ENCODE measurements around the gene FBXL17.

FBXL17 gene

DNA sequence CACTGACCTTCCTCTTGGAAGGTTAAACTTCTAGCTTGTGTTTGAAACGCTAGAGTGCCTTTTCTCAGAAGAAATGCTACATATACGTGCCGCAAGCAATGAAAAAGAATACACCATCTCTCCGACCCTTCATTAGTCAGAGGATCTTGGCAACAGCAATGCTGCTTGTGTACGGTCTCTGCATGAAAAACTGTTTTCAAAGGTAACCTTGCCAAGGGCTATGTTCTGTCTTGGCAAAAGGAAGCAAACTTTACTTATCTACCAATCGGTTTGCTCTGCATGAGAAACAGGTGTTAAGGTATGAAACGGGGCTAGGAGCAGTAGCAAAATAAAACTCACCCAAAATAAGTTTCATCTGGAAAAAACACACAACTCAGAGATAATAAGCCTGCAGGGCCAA, 297.8 kb downstream of the FBXL17 start:
- no peak for DNase-seq (ENCODE audit: low read depth)

DNA sequence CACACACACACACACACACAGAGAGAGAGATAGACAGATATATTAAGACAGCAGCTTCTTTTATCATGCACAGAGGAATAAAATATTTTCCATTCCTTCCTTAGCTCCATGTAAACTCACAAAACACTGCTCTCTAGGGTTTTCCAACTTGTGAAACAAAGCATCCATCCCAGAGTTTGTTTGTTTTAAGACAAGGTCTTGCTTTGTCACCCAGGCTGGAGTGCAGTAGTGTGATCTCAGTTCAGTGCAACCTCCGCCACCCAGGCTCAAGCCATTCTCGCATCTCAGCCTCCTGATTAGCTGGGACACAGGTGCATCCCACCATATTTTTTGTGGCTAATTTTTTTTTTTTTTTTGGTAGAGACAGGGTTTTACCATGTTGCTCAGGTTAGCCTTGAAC, 298.7 kb downstream of the FBXL17 start:
- no peak for DNase-seq (ENCODE audit: low read depth)

DNA sequence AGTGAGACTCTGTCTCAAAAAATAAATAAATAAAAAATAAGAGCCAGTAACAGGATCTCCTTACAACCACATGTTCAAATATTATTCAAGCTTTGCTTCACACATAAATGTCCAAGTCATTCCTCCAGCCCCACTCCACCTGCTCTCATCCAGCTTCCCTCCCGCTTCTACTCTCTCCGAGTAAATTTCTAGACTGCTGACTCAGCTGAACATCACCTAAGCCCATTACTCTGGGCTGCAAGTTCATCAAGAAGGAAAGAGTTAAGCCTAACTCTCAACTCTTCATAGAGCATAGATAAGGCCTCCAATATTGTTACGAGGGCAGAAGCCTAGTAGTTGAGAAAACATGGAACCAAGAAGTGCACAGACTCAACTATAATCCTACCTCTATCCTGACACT, 300.2 kb downstream of the FBXL17 start:
- DNase-seq (ENCODE audit: low read depth), result no peak

DNA sequence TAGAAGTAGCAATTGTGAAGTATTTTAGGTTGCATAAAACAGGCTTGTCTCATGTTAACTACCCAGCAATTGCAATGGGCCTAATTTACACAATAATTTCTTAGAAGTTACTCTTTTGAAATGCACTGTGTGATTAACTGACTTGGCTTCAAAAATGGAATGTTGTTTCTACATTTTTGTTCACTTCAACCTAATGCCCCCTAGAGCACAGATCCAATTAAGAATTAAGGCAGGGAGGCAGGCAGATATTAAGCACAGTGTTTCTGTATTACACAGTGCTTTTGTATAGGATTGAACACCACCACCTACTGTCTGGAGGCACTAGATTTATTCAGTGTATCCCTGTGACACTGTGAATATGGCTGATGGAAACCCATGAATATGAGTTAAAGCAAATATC, 302.1 kb downstream of the FBXL17 start:
- DNase-seq (ENCODE audit: low read depth), result no peak

DNA sequence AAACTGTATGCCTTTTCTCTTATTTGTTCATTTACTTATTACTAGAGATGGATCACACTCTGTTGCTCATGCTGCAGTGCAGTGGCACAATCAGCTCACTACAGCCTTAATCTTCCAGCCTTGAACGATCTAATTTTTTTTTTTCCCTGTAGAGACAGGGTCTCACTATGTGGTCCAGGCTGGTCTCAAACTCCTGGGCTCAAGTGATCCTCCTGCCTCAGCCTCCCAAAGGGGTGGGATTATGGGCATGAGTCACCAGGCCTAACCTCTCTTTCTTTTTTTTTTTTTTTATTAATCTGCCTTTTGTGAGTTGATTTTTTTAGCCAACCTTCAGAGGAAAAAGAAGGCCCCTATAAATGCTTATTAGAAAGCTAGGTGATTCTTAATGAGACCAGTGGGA, 303.0 kb downstream of the FBXL17 start:
- no peak for DNase-seq (ENCODE audit: low read depth)

DNA sequence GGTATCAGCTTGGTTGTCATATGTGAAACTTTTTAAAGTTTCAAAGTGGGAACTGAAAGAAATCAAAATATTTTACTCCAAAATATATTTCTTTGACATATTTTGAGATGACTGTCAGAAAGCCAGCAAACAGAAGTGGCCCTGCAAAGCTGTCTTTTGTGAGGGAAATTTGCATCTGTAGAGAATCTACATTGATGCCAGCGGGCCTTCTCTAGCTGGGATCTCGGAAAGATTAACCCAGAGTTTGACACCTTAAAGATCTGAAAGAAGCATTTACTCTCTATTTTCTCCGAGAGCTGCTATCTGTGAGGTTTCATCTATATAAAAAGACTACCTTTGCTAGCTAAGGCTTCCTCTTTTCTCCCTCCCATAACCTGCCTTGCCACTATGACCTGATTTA, 303.6 kb downstream of the FBXL17 start:
- DNase-seq (ENCODE audit: low read depth), result no peak

DNA sequence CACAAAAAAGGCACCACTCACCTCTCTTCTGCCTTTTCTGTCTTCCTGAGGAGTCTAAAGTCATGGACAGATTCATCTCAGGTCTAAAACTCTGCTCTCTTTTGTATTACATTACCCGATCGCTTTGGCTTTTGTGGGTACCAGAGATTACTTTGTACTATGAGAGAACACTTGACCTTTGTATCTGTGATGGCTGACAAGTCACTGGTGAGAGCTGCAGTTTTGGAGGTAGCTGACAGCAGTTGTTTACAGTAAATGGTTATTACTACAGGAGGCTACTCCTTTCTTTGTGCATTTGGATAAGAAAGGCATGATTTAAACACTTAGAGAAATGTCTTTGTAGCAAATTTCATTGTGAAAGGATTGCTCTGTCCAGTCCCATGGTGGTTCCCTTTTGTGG, 307.3 kb downstream of the FBXL17 start:
- DNase-seq (ENCODE audit: low read depth), result no peak

DNA sequence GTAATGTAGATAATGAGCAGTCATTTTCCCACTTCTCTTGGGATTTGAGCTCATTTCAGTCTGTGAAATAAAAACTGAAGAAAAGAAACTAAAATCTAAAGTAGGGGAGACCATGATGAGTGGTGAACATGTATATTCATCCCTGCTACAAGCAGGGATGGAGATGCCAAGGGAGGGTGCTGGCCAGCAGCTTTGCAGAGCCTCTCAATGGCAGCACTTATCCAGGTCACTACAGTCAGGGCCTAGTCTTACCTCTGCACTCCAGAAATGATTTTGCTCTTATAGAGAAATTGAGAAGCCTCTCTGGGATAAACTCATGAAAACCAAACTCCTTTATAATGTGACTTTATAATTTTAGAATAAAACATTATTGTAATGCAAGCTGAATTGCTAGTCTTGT, 317.6 kb downstream of the FBXL17 start:
- no peak for DNase-seq (ENCODE audit: low read depth)

DNA sequence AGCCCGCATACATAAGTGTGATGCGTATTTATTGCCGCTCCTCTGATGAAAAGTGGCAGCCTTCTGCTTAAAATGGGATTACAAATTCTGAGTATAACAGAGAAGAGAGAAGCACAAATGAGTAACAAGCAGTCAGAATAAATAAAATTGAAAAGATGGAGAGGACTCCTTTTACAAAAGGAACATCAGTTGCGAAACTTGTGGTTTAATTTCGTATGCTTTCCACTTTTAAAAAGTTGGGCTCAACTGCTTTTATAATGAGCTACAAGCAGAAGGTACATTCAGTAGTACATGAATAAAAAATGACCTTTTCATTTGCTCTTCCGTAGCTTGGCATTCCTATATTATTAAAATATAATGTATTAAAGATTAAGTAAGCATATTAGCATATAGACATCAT, 320.0 kb downstream of the FBXL17 start:
- DNase-seq (ENCODE audit: low read depth), result no peak

DNA sequence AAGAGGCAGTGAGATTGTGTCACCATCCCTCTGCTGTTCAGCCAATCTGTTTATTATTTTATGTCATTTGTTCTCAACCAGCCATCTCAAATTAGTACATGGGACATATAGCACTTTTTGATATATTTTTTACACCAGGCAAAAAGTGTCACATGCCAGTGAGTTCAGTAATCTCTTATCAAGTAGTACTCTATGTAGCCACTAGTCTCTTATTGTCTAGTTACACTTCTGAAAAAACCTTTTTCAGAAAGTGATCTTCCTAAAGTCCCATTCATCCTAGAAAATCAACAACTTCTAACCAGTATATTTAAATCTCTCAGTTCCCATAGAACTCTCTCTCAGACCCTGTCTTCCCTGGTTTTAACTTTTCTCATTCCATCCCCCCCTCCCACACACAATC, 321.6 kb downstream of the FBXL17 start:
- DNase-seq (ENCODE audit: low read depth), result no peak

DNA sequence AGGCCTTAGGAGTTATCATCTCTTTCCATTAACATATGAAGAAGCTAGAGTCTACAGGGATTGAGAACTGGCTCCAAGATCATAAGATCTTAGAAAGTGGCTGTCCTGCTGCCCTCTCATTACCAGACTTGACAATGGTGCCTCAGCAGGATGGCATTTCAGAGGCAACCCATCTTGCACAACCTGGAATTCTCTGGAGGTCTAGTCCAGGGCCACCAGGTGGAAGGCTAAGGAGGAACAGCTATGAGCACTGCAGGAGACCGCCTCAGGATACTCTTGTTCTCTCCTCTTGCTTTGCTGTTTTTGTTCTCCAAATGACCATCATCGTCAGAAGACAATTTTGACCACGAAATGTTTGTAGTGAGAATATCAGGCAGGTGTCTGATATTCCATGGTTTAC, 322.6 kb downstream of the FBXL17 start:
- DNase-seq (ENCODE audit: low read depth), result no peak

DNA sequence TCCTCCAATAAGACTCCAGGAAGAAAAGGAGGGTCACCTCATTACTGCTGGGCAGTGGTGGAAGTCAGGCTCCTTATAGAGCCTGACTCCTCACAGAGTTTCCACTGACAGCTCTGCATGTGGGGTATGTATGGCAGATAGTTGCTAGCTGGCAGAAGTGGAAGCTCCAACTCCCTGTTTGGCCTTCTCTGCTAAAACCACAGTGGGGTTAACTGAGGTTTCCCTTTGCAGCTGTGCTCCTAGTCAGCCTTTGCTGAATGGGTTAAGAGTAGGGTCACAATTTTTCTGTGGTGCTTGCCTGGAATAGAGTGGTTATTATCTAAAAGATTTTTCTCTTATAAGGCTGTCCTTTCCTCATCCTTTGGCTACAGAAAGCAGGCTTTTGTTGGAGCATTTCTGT, 327.5 kb downstream of the FBXL17 start:
- no peak for DNase-seq (ENCODE audit: low read depth)

DNA sequence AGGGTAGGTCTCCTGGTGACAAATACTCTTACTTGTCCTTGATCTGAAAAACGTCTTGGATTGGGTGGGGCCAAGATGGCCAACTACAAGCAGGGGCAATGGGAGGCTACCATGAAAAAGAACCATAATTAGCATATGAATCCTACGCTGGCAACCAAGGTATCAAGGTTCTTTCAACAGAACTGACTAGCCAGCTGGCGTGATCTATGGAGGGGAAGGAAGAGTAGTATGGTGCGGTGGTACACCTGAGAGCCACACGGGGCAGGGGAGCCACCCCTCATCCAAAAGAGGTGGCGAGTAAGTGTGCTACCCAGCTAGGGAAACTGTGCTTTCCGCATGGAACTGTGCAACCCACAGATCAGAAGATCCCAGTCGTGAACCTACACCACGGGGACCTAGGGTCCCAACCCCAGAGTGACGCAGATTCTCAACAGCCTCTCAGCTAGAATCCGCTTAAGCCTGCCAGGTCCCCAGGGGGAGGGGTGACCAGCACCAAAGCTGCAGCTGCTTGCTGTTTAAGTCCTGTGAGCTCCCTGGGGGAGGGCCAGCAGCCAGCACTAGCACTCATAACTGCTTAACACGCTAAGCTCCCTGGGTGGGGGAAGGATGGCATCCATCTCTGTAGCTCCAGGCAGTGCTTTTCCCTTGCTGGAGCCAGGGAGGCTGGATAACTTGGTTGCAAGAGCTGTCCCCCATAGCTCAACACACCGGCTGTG, 334.8 kb downstream of the FBXL17 start:
- no peak for DNase-seq (ENCODE audit: low read depth)

DNA sequence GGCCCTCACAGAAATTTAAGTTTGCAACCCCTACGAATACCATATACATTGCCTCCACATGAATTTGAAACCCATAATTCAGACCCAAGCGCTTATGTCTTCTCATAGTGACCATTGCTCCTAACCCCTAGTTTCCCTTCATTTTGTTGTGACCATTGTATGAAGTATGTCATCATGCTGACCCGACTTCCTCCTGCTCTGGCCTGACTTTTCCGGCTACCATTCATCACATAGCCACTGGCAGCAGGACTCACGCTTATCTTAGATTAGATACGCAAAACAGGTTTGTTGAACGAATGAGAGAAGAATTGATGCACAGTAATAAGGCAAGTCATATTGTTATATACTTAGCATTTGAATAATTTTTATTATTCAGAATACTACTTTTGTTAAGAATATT, 345.4 kb downstream of the FBXL17 start:
- DNase-seq (ENCODE audit: low read depth), result no peak

DNA sequence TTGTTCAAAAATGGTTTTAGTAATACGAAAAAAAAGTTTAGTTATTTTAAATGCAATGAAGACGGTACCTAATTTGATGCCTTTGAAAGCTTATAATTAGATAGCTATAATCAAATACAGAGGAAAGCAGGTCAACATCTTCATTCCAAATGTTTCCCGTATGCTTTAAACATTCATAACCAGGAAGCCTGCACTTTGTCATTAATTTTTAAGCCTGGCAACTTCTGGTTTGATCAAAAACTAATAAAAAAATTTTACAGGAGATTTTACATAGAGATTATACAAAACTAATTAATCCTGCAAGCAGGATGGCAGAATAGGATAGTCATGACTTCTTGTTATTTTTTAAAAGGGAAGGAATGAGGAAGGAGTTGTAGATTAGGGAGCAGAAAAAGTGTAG, 353.0 kb downstream of the FBXL17 start:
- DNase-seq (ENCODE audit: low read depth), result no peak

DNA sequence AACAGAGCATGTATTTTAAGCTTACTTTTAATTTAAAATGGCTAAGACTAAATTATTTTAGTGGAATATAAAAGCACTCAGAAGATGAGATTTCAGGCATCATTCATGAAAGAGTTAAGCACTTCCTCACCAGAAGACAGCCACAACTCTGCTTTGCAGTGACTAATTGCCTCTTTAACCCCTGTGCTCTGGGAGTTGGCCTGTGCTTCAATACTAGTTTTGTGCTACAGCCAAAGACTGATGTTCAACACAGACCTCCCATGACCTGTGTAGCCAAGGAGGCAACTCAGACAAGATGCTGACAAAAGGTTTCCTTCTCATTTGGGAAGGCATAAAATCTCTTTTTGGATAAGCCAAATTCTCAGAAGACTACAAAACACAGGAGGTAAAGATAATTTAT, 353.5 kb downstream of the FBXL17 start:
- no peak for DNase-seq (ENCODE audit: low read depth)

DNA sequence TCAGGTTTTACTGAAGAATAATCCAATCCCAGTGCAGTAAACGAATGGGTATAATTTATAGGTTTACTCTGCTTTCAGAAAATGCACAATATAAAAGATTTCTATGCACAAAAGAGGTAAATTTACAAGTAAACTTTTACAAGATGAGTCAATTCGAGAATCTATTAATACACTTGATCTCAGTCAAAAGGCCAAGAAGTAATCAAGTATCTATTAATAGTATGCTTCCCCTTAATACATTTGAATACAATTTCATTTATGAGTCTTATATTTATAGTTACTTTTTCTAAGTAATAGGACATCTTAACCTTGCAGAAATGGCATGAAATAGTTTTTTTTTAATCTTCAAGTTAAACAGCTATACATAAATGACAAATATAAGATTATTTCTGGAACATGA, 355.9 kb downstream of the FBXL17 start:
- DNase-seq (ENCODE audit: low read depth), result no peak

DNA sequence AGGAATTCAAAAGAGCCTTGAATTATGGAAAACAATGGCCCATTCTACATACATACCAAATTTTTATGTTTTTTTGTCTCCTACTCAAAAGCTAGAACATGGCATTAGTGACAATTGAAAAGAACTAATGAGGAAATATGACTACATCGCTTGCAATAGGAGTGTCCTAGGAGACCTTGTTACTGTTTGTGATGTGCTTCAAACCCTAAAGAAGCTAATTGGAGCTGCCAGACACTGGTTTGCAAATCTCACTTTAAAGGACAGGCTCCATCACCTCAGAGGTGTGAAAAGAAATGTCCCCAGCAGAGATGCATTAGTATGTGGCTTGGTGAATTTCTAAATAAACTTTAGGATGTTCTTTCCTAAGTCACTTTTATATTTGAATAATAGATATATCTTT, 356.9 kb downstream of the FBXL17 start:
- DNase-seq (ENCODE audit: low read depth), result no peak

DNA sequence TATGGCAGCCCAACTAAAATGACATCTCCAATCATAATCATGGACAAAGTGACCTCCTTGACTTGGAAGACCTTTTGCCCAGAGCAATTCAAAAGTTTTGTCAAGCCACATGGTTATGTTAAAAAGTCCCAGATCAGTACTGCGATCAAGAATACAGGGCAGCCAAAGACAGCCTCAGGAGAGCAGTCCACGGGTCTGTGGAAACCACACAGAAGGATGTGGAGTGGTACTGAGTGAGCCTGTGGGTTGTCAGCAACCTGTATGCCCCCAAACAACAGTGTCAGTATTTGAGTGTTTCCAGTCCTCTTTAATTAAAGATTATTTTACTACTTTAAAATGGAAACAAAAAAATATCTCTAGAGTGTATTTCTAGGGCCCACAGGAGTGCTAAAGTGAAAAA, 365.8 kb downstream of the FBXL17 start:
- no peak for DNase-seq (ENCODE audit: low read depth)

DNA sequence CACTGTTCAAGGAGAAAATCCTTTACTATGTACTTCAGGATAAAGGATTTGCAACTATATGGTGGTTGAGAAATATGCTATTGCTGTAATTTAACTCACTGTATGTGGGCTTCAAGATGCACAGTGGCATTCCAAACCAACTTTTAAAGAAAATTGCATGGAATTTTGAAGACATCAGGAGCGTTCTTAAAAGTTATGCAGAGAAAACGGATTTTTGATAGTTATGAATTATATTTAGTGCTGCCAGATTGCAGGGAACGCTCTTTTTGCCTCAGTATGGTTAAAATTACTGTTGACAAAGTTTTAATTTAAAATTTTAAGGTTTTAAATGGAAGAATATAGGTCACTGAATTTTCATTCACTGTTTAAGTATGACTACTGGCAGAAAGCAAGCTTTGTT, 375.1 kb downstream of the FBXL17 start:
- no peak for DNase-seq (ENCODE audit: low read depth)

DNA sequence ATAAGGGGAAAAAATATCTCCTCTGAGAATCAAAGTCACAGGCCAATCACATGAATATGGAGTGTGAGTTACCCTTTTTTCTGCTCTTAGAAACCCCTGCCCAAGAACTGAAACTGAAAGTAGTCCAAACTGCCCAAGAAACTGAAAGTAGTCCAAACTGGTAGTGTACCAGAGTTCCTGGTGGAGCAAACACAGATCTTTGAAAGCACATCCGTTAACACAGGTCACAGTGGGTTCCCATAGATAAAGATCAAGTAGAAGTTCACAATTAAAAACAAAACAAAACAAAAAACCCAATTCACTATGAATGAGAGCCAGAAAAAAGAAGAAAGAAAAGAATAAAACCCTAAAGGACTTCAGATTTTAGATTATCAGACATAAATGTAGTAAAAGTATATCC, 378.7 kb downstream of the FBXL17 start:
- DNase-seq (ENCODE audit: low read depth), result no peak

DNA sequence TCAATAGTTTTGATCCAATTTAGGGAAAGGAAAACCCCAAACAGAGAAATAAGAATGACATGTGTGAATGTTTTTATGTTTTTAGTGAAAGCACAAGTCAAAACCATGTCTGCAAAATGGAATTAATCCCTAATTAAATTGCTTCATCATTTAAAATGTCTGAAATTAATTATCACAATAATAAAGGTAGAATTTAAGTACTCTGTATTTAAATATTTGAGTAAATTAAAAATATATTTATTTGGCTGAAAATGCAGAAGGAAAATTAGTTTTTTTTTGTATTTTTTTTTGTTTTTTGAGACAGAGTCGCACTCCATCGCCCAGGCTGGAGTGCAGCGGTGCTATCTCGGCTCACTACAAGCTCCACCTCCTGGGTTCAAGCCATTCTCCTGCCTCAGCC, 380.7 kb downstream of the FBXL17 start:
- no peak for DNase-seq (ENCODE audit: low read depth)

DNA sequence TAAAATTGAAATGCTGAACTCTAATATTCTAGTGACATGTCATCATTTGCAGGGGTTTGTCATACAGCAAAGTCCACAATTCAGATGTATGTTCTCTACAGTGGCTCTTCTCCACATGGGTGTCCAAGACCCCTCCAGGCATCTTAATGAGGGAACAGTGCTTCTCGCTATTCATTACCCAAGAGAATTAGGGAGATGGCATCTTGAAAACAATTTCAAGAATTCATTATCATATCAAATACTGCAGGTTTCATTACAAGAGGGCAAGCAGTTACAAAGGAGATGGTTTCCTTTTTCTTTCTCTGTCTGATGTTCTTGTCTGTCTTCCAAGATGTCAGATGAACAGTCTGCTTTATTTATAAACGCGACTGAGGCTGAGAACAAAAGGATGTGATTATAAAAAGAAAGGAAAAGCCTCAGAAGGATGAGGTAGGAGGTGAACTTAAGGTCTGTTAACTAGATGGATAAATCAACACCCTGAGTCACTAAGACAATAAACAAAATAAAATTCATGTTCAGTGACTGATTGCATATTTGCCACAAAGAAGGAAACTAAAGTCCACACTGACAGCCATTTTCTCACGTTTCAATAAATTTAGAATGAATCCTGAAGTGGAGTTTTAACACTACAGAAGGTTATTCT, 384.4 kb downstream of the FBXL17 start:
- no peak for DNase-seq (ENCODE audit: low read depth)

DNA sequence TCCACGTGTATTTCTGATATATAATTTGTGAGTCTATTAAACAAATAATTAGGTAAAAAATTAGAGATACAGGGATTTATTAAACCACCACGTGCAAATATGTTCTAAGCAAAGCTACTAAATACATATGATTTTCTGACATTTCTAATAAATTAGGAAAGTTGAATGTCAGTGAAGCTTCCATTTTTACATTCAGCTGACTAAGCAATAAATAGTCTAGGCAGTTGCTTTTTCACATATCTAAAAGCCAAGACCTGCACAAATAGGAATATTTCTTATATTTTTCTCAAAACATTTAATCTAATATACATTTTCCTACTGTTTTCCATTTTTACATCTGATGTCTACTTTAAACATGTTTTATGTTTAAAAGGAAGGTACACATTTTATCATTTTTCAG, 388.6 kb downstream of the FBXL17 start:
- no peak for DNase-seq (ENCODE audit: low read depth)
